H1 (cell line): ENCODE measurements around the gene TBCB. TPM values are rescaled to one million over a fixed set of nuclear protein-coding genes. Genes with fewer than 3 reads are reported as not detected.

Experiments
- TCF12 ChIP-seq: IDR thresholded peaks from 2 replicates; pipeline ENCODE4 v1.6.1; 2011; ENCODE audit warnings: low read depth, mild to moderate bottlenecking, low read length
- polyA plus RNA-seq, 7 experiments: library from polyadenylated mRNA; depleted of rRNA in 3 of 7; stranded (reverse) in 5 of 7; unstranded in 2 of 7; fragments of >200 nt in 5 of 7; fragments of 200-250 nt in 2 of 7; gene quantifications; 1 replicate in 5 of 7; 2 replicates in 1 of 7; 4 replicates in 1 of 7; pipeline versions ENCODE4 v1.2.1 to v1.2.3, GENCODE V29; 2011 to 2013; ENCODE audit warnings: missing spikeins in 2 of 7, mixed read lengths in 2 of 7
- total RNA-seq: library from RNA; stranded (reverse); fragmentation: NEBNext Ultra II Directional; extraction: Animal tissue kit (Norgen Biotek cat#: 25700); gene quantifications from 2 replicates; pipeline ENCODE4 v1.2.1, GENCODE V29; 2021

Gene TBCB
- total and polyA plus RNA-seq, 2 of the 8 experiments (the other 6 are each of a cell fraction or from before 2014, with no cell fraction given), result 153 to 286 TPM

GRCh38 chr19:36113894-36114720 lies 1.2 kb upstream of the TBCB start (continued):
- no peak for TF ChIP-seq TCF12
